ENCODE results near the gene COX20.

COX20 gene, protein sequence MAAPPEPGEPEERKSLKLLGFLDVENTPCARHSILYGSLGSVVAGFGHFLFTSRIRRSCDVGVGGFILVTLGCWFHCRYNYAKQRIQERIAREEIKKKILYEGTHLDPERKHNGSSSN

DNA sequence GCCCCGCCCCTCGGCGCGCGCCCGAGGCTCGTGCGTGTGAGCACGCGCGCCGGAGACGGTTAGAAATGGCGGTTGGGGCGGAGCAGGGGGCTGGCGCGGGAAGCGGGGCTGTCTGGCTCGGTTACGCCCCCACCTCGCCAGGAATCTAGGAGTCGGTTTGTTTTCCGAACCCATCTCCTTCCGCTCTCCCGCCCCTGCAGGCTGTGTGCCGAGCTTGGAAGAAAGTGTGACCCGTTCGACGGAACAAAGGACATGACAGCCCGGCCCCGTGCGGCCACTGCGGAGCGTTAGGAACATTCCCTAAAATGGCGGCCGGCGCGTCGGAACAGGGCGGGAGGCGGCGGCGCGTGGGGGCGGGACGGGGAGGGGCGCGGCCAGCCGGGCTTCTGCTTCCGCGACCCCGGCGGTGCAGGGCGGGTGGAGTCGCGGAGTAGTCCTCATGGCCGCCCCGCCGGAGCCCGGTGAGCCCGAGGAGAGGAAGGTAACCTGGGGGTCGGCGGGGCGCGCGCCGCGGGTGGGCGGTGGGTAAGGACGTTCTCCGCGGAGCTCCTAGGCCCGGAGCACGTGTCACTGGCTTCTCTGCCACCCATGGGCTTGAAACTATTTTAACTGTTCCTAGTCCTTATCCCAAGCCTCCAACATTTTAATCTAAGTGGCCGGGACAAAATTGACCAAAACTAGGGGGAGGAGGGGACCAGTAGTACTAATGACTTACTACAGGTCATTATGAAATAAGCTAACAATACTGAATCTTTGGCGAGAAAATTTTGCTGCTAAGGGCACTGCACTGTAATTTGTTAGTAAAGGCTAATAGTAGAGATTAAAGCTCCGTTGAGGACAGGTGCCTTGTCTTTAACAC is at the start of gene COX20:
TSS of gene COX20 (plus strand) at position 383 of the 859 bp plus-strand sequence. CDS start at position 440, 57 bp downstream.
- DNase-seq (ENCODE audit: low read depth), result peak; percentile 89
- peak within 1 kb of the TSS; percentile 81 for H3K4me3 ChIP-seq (ENCODE audit: low read length)
- TF ChIP-seq, protein P1, sequence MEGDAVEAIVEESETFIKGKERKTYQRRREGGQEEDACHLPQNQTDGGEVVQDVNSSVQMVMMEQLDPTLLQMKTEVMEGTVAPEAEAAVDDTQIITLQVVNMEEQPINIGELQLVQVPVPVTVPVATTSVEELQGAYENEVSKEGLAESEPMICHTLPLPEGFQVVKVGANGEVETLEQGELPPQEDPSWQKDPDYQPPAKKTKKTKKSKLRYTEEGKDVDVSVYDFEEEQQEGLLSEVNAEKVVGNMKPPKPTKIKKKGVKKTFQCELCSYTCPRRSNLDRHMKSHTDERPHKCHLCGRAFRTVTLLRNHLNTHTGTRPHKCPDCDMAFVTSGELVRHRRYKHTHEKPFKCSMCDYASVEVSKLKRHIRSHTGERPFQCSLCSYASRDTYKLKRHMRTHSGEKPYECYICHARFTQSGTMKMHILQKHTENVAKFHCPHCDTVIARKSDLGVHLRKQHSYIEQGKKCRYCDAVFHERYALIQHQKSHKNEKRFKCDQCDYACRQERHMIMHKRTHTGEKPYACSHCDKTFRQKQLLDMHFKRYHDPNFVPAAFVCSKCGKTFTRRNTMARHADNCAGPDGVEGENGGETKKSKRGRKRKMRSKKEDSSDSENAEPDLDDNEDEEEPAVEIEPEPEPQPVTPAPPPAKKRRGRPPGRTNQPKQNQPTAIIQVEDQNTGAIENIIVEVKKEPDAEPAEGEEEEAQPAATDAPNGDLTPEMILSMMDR (conservative IDR thresholded peaks at IDR 0.05; ENCODE audit: low read length), result no peak; the same call in 1 of the 2 replicates

DNA sequence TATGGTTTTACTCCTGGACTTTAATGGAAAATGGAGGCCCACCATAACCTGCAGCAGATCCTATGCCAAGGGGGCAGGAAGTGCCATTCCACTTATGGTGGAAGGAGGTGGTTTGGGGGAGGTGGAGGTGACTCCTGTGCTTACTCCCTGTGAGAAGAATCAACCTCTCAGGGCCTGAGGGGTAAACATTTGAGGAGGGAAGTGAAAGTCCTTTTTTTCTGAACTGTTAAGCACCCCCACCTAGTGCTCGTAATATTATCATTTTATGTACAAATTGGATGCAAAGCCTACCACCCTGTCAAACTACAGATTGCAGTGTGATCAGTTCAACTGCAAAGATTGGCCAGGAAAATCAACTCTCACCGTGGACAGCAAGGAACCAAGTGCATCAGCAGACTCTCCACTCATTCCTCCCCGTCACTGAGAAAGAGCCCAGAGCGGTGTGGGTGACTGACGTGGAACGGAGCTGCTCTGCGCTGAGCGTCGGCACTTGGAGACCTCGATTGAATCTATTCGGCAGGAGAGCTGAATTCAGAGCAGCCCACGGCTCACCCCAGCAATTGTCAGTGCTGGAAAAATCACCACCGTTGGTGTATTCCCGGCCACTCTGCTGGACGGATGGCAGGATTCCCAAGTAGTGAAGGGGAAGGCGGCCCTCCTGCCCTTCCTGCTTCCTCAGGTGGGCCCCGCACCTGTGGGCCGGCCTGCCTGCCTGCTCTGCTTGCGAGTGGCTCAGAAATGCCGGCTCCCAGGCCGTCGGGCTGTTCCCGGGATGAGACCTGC is 46.8 kb upstream of the COX20 start:
- no peak overlapping the region for H3K4me3 ChIP-seq (ENCODE audit: low read length)
- DNase-seq (ENCODE audit: low read depth), result no peak
- TF ChIP-seq, protein P1 (conservative IDR thresholded peaks at IDR 0.05; ENCODE audit: low read length), result no peak

DNA sequence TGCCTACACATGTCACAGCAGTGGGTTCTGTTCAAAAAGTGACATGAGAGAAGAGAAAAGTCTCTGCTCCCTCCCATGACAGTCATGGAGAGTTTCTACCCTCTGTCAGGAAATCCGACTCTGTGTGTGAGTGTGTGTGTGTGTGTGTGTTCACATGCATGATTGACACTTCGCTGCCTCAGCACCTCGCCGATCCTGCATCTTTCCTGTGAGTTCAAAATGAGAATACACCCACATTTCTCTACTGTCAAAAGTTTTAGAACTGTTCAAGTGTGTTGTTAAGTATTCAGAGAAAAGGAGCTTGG is 46.2 kb upstream of the COX20 start:
- TF ChIP-seq, protein P1 (conservative IDR thresholded peaks at IDR 0.05; ENCODE audit: low read length), result no peak
- DNase-seq (ENCODE audit: low read depth), result no peak
- no peak overlapping the region for H3K4me3 ChIP-seq (ENCODE audit: low read length)

DNA sequence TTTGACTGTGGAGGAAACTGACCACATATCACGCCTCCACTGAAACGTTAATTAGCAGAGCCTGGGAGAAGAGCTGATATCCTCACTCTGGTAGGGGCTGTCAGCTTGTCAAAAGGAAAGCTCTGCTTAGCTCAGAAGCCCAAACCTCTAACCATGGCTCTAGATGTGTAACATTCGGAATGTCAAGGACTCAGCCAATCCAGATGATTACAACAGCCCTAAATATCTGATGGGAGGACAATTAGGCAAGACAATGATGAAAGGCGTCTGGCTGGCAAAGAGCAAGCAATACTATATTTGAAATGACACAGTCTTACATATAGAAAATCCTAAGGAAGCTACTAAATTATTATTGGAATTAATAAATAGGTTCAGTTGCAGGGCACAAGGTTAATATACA is 45.7 kb upstream of the COX20 start:
- no peak overlapping the region for H3K4me3 ChIP-seq (ENCODE audit: low read length)
- DNase-seq (ENCODE audit: low read depth), result peak; percentile 9
- TF ChIP-seq, protein P1 (conservative IDR thresholded peaks at IDR 0.05; ENCODE audit: low read length), result no peak

DNA sequence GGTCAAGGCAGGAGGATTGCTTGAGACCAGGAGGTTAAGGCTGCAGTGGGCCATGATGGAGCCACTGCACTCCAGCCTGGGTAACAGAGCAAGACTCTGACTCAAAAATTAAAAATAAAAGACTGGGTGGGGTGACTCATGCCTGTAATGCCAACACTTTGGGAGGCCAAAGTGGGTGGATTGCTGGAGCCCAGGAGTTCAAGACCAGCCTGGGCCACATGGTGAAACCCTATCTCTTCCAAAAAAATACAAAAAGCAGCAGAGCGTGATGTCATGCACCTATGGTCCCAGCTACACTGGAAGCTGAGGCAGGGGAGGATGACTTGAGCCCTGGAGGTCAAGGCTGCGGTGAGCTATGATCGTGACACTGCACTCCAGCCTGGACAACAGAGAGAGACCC is 44.4 kb upstream of the COX20 start:
- no peak overlapping the region for H3K4me3 ChIP-seq (ENCODE audit: low read length)
- TF ChIP-seq, protein P1 (conservative IDR thresholded peaks at IDR 0.05; ENCODE audit: low read length), result no peak
- no peak for DNase-seq (ENCODE audit: low read depth)

DNA sequence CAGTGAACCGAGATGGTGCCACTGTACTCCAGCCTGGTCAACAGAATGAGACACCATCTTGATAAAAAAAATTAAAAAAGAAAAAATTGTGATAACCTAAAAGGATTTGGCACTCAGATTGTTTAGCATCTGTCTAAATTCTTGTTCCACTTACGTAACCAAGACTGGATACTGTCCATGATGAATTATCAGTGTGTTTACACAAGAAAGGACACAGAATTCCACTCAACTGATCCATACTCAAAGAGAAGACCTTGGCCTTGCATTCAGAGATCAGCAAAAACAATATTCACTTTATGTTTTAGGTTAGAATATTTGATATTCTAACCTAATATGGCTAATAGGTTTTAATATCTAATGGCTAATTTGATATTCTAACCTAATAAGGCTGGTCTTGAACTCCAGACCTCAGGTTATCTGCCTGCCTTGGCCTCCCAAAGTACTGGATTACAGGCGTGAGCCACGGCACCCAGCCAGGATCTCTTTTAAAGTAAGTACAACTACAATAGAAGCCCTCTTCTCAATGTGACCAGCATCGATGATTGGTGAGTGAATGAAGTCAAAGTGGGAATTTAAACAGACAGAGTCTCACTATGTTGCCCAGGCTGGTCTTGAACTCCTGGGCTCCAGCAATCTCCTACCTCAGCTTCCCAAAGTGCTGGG is 43.1 kb upstream of the COX20 start:
- TF ChIP-seq, protein P1 (conservative IDR thresholded peaks at IDR 0.05; ENCODE audit: low read length), result no peak
- peak; percentile 67 for DNase-seq (ENCODE audit: low read depth)
- H3K4me3 ChIP-seq (ENCODE audit: low read length), result no peak overlapping the region
